IMR-90 (cell line): Measurements from ENCODE around the gene TCHP. TPM values are rescaled to one million over a fixed set of nuclear protein-coding genes. Genes with fewer than 3 reads are reported as not detected.

ENCODE experiments used
- ATAC-seq: fragments of 200-7000 bp; cut with Tn5 transposase; 2 replicates; pipeline ENCODE4 v1.9.1; 2020; ENCODE audit warnings: low read depth, mild to moderate bottlenecking, moderate library complexity
- BruUV-seq: library from RNA; stranded (reverse); fragments of 400-500 nt; replicated peaks from 2 replicates; lab custom pipeline; 2021; lab: Mats Ljungman, UMichigan
- CTCF ChIA-PET: fragments of 300-600 bp; formaldehyde crosslinking; extraction: SDS; loops from one replicate; lab custom pipeline; 2021; ENCODE audit warnings: antibody characterized with exemption; lab: Yijun Ruan, JAX
- POLR2A ChIA-PET: fragments of 300-600 bp; sonication (Branson Sonifier 250); formaldehyde crosslinking; loops from one replicate; lab custom pipeline; 2022; ENCODE audit warnings: antibody characterized with exemption; ENCODE audit not compliant: unreplicated experiment; lab: Charles Lee
- DNase-seq: peaks from one replicate; pipeline ENCODE4 v3.0.0; 2013
- H2AFZ ChIP-seq: replicated peaks from 2 replicates; pipeline ENCODE3; 2013; ENCODE audit warnings: low read length, mild to moderate bottlenecking; ENCODE audit not compliant: poor library complexity
- H2AK5ac ChIP-seq: 2 replicates; pipeline ENCODE4 v1.6.1; 2013; ENCODE audit warnings: low read depth, low read length, inconsistent platforms
- H2AK9ac ChIP-seq: replicated peaks from 2 replicates; pipeline ENCODE3; 2013; ENCODE audit warnings: mild to moderate bottlenecking, low read depth, low read length, moderate library complexity; ENCODE audit not compliant: poor library complexity
- H2BK120ac ChIP-seq: 2 replicates; pipeline ENCODE4 v1.6.1; 2013; ENCODE audit warnings: low read depth, low read length, inconsistent platforms
- H2BK15ac ChIP-seq: 3 replicates; pipeline ENCODE4 v1.6.1; 2013; ENCODE audit warnings: low read depth, low read length, inconsistent platforms
- H2BK20ac ChIP-seq: 2 replicates; pipeline ENCODE4 v1.6.1; 2013; ENCODE audit warnings: low read depth, mild to moderate bottlenecking, inconsistent platforms, low read length, moderate library complexity
- H2BK5ac ChIP-seq: 2 replicates; pipeline ENCODE4 v1.6.1; 2013; ENCODE audit warnings: mild to moderate bottlenecking, low read depth, low read length, inconsistent platforms; ENCODE audit not compliant: poor library complexity, severe bottlenecking
- H3K14ac ChIP-seq: replicated peaks from 2 replicates; pipeline ENCODE4 v1.6.1; 2013; ENCODE audit warnings: low read depth, low read length, inconsistent platforms
- H3K18ac ChIP-seq: 2 replicates; pipeline ENCODE4 v1.6.1; 2013; ENCODE audit warnings: low read depth, low read length, control low read depth
- H3K23ac ChIP-seq: 2 replicates; pipeline ENCODE4 v1.6.1; 2013; ENCODE audit warnings: low read depth, low read length, inconsistent platforms
- H3K27ac ChIP-seq: 2 replicates; pipeline ENCODE4 v1.5.1; 2013; ENCODE audit warnings: mild to moderate bottlenecking, control low read depth, low read length; ENCODE audit not compliant: insufficient read depth
- H3K27me3 ChIP-seq: 2 replicates; pipeline ENCODE4 v1.6.1; 2013; ENCODE audit warnings: low read length; ENCODE audit not compliant: control insufficient read depth, insufficient read depth
- H3K36me3 ChIP-seq: 2 replicates; pipeline ENCODE4 v1.6.1; 2013; ENCODE audit warnings: low read length, mixed read lengths; ENCODE audit not compliant: control insufficient read depth, insufficient read depth
- H3K4ac ChIP-seq: 2 replicates; pipeline ENCODE4 v1.6.1; 2013; ENCODE audit warnings: low read depth, low read length, inconsistent platforms
- H3K4me1 ChIP-seq: 2 replicates; pipeline ENCODE4 v1.6.1; 2013; ENCODE audit warnings: low read length, mixed read lengths; ENCODE audit not compliant: control insufficient read depth, insufficient read depth
- H3K4me2 ChIP-seq: 2 replicates; pipeline ENCODE4 v1.6.1; 2013; ENCODE audit warnings: low read depth, mild to moderate bottlenecking, control low read depth, low read length, moderate library complexity
- H3K4me3 ChIP-seq: 2 replicates; pipeline ENCODE4 v1.5.1; 2013; ENCODE audit warnings: low read depth, mild to moderate bottlenecking, control low read depth, low read length, moderate library complexity; ENCODE audit not compliant: insufficient read depth
- H3K56ac ChIP-seq: 2 replicates; pipeline ENCODE4 v1.6.1; 2013; ENCODE audit warnings: low read length, inconsistent platforms; ENCODE audit not compliant: insufficient read depth; ENCODE audit errors: extremely low read depth
- H3K79me1 ChIP-seq, 2 experiments: 2 replicates each; pipeline ENCODE4 v1.6.1; 2013; ENCODE audit warnings: low read length in 2 of 2, inconsistent platforms in 1 of 2, low read depth in 1 of 2
- H3K9ac ChIP-seq: 2 replicates; pipeline ENCODE4 v1.6.1; 2013; ENCODE audit warnings: low read depth, low read length, control low read depth
- H3K9me1 ChIP-seq: 2 replicates; pipeline ENCODE4 v1.6.1; 2013; ENCODE audit warnings: low read length, inconsistent platforms; ENCODE audit not compliant: insufficient read depth
- H3K9me3 ChIP-seq: 2 replicates; pipeline ENCODE4 v1.6.1; 2013; ENCODE audit warnings: low read length; ENCODE audit not compliant: control insufficient read depth, insufficient read depth
- H4K20me1 ChIP-seq: 2 replicates; pipeline ENCODE4 v1.6.1; 2013; ENCODE audit warnings: low read length, inconsistent platforms; ENCODE audit not compliant: insufficient read depth
- H4K5ac ChIP-seq: 2 replicates; pipeline ENCODE4 v1.6.1; 2013; ENCODE audit warnings: mild to moderate bottlenecking, low read depth, low read length, control low read depth
- H4K8ac ChIP-seq, 2 experiments: 2 replicates each; pipeline ENCODE4 v1.6.1; 2013; ENCODE audit warnings: low read depth in 2 of 2, low read length in 2 of 2, control low read depth in 1 of 2, inconsistent platforms in 1 of 2
- H4K91ac ChIP-seq: 2 replicates; pipeline ENCODE4 v1.6.1; 2013; ENCODE audit warnings: low read depth, low read length, inconsistent platforms; ENCODE audit not compliant: insufficient read depth
- CEBPB ChIP-seq: IDR thresholded peaks from 2 replicates; pipeline ENCODE4 v1.6.1; 2012; ENCODE audit warnings: low read depth, low read length, improper control_type of control experiment
- MXI1 ChIP-seq: IDR thresholded peaks from 2 replicates; pipeline ENCODE4 v1.6.1; 2012; ENCODE audit warnings: low read depth, mild to moderate bottlenecking, low read length, moderate library complexity, borderline replicate concordance
- POLR2A ChIP-seq: IDR thresholded peaks from 2 replicates; pipeline ENCODE4 v1.6.1; 2012; ENCODE audit warnings: mild to moderate bottlenecking, low read depth, low read length
- RAD21 ChIP-seq: IDR thresholded peaks from 2 replicates; pipeline ENCODE4 v1.6.1; 2012; ENCODE audit warnings: low read length, improper control_type of control experiment
- SMC3 ChIP-seq: fragments of 150-350 bp; IDR thresholded peaks from 2 replicates; pipeline ENCODE4 v1.6.1; 2016; ENCODE audit warnings: low read depth, mild to moderate bottlenecking, antibody characterized with exemption, low read length, moderate library complexity
- WGBS, 2 experiments: methylation state at CpG; one replicate each; pipeline versions ENCODE4 v1.1.5 to v1.1.7; 2013; ENCODE audit warnings: missing lambda C conversion rate in 2 of 2; ENCODE audit not compliant: insufficient read length in 1 of 2; ENCODE audit errors: extremely low coverage in 2 of 2; 5-methylcytosine and 5-hydroxymethylcytosine counted together
- dilution Hi-C: fragments of 300-500 bp; cut with HindIII; formaldehyde crosslinking; loops from one replicate; pipeline ENCODE4 v1.14.3; 2018; ENCODE audit warnings: low sequenced_read_pairs; ENCODE audit not compliant: unreplicated experiment
- in situ Hi-C: fragments of 300-500 bp; cut with MboI; formaldehyde crosslinking; loops from 3 replicates; pipeline ENCODE4 v1.14.3; 2019; ENCODE audit warnings: low sequenced_read_pairs, inconsistent platforms, mixed read lengths
- intact Hi-C: fragments of 100-400 bp; cut with micrococcal nuclease; formaldehyde crosslinking; loops from 2 replicates; pipeline ENCODE4 v1.10.0; 2022
- polyA plus RNA-seq, 3 experiments: library from polyadenylated mRNA; depleted of rRNA; stranded (reverse); fragments of >200 nt; gene quantifications; 2 replicates each; pipeline ENCODE4 v1.2.3, GENCODE V29; 2012; ENCODE audit warnings: low replicate concordance in 1 of 3
- total RNA-seq: library from RNA; depleted of rRNA; stranded (reverse); fragments of >200 nt; gene quantifications from 2 replicates; pipeline ENCODE4 v1.2.3, GENCODE V29; 2012
- TF ChIP-seq, protein P1 (sequence below): conservative IDR thresholded peaks from 2 replicates; pipeline ENCODE4 v1.5.1; 2012; ENCODE audit warnings: mild to moderate bottlenecking, low read depth, low read length, improper control_type of control experiment

The TCHP gene
- total and polyA plus RNA-seq, 2 of the 4 experiments (the other 2 are of a cell fraction) = 6.1 to 13.4 TPM

DNA sequence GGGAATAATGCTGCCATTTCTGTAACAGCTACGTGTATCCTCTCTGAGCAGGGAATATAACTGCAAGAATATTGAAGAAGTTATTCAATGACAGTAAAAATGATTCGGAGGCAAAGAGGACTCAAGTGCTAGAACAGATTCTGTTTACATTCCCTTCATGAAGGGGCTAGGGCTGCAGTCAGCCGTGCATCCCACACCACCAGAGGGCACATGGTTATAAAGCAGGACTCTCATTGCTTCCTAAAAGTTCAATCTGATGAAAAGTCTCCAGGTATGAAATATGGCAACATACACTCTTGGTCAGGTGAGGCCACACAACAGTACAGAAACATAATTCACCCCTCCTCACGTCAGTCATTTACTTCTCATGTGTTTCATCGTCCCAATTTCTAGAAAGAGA is 34.0 kb downstream of the TCHP start:
- H3K36me3 ChIP-seq = peaks cover 54% of the 10 kb centered on the region
- peaks cover 6% of the 10 kb centered on the region for H3K9me1 ChIP-seq
- H2BK15ac ChIP-seq = no peak overlapping the region
- H4K20me1 ChIP-seq = no peaks in the 10 kb centered on the region
- no peak overlapping the region for H2AK9ac ChIP-seq
- H2AK5ac ChIP-seq = no peak overlapping the region; the same call in 1 of the 2 replicates
- H3K4me3 ChIP-seq = no peak overlapping the region
- no peaks in the 10 kb centered on the region for H3K9me3 ChIP-seq
- H2BK120ac ChIP-seq = no peak overlapping the region
- no peak overlapping the region for H2BK20ac ChIP-seq
- H3K4me1 ChIP-seq = no peaks in the 10 kb centered on the region; the same call in 1 of the 2 replicates
- TF ChIP-seq, protein P1, sequence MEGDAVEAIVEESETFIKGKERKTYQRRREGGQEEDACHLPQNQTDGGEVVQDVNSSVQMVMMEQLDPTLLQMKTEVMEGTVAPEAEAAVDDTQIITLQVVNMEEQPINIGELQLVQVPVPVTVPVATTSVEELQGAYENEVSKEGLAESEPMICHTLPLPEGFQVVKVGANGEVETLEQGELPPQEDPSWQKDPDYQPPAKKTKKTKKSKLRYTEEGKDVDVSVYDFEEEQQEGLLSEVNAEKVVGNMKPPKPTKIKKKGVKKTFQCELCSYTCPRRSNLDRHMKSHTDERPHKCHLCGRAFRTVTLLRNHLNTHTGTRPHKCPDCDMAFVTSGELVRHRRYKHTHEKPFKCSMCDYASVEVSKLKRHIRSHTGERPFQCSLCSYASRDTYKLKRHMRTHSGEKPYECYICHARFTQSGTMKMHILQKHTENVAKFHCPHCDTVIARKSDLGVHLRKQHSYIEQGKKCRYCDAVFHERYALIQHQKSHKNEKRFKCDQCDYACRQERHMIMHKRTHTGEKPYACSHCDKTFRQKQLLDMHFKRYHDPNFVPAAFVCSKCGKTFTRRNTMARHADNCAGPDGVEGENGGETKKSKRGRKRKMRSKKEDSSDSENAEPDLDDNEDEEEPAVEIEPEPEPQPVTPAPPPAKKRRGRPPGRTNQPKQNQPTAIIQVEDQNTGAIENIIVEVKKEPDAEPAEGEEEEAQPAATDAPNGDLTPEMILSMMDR = peak; percentile 55
- TF ChIP-seq MXI1 (no peak), POLR2A (no peak), SMC3 (peak; percentile 59; the same call in 1 of the 2 replicates), RAD21 (peak; percentile 59), CEBPB (no peak)
- H3K4me2 ChIP-seq = no peak overlapping the region
- ChIA-PET POLR2A (no interaction called here), CTCF (no interaction called here)
- H3K14ac ChIP-seq = no peak overlapping the region
- H3K27ac ChIP-seq = no peak overlapping the region
- H3K9ac ChIP-seq = no peak overlapping the region
- in situ Hi-C loops (no loop called here), dilution Hi-C loops (no loop called here), intact Hi-C loops (loop anchor here (2.0 to 5.0 kb wide), 2 partner anchors 63 to 105 kb away; partner anchors contain the start of genes ANKRD13A and GIT2)
- no peak overlapping the region for H4K91ac ChIP-seq
- H3K23ac ChIP-seq = no peak overlapping the region
- DNase-seq (peak; percentile 52), ATAC-seq (peak; percentile 74; the same call in 1 of the 2 replicates)
- peaks cover 0 to 10% of the 10 kb centered on the region in 2 experiments; a peak in 2 of 4 replicates for H3K79me1 ChIP-seq
- no CpG with 5 or more reads among the region's 5 CpGs for WGBS, 2 experiments
- no peak overlapping the region for H3K4ac ChIP-seq
- no peak overlapping the region for H2BK5ac ChIP-seq
- H4K8ac ChIP-seq = no peak overlapping the region
- H2AFZ ChIP-seq = no peak overlapping the region
- no peak overlapping the region for H4K5ac ChIP-seq
- H3K27me3 ChIP-seq = no peaks in the 10 kb centered on the region
- no peak overlapping the region for H3K56ac ChIP-seq
- H3K18ac ChIP-seq = no peak overlapping the region
- BruUV-seq = no TSS peak
